Smooth muscle cell (in vitro differentiated cells): ENCODE measurements around the gene ZP2. TPM values are rescaled to one million over a fixed set of nuclear protein-coding genes. Genes with fewer than 3 reads are reported as not detected.
"Not testable (repeated sequence)": the region's sequence is repeated elsewhere in the genome, so short reads cannot be mapped to it uniquely, and the experiment has no call there.

Source experiments
- DNase-seq: peaks from one replicate; lab custom pipeline; 2025; ENCODE audit not compliant: unreplicated experiment; lab: John Stamatoyannopoulos, UW
- H2AFZ ChIP-seq: fragments of 200-600 bp; sonication (generic); 2 replicates; pipeline ENCODE4 v1.6.0; 2016; ENCODE audit warnings: antibody characterized with exemption, low read depth, mild to moderate bottlenecking
- H3F3A ChIP-seq: fragments of 200-600 bp; sonication (generic); 2 replicates; pipeline ENCODE4 v1.6.0; 2017; ENCODE audit warnings: antibody characterized with exemption, low read depth
- H3K27ac ChIP-seq: fragments of 200-600 bp; sonication (generic); 2 replicates; pipeline ENCODE4 v1.5.1; 2016; ENCODE audit warnings: low read depth, mild to moderate bottlenecking
- H3K27me3 ChIP-seq: fragments of 200-600 bp; sonication (generic); 2 replicates; pipeline ENCODE4 v1.6.1; 2016; ENCODE audit warnings: low read depth, mild to moderate bottlenecking
- H3K36me3 ChIP-seq: fragments of 200-600 bp; sonication (generic); 2 replicates; pipeline ENCODE4 v1.5.1; 2016; ENCODE audit warnings: low read depth
- H3K4me1 ChIP-seq: fragments of 200-600 bp; sonication (generic); 2 replicates; pipeline ENCODE4 v1.5.1; 2016; ENCODE audit warnings: low read depth
- H3K4me2 ChIP-seq: fragments of 200-600 bp; sonication (generic); 2 replicates; pipeline ENCODE4 v1.6.0; 2016; ENCODE audit warnings: mild to moderate bottlenecking
- H3K4me3 ChIP-seq: fragments of 200-600 bp; sonication (generic); 2 replicates; pipeline ENCODE4 v1.5.1; 2016; ENCODE audit warnings: mild to moderate bottlenecking
- H3K79me2 ChIP-seq: fragments of 200-600 bp; sonication (generic); 2 replicates; pipeline ENCODE4 v1.6.0; 2016; ENCODE audit warnings: low read depth, mild to moderate bottlenecking
- H3K9ac ChIP-seq: fragments of 200-600 bp; sonication (generic); 2 replicates; pipeline ENCODE4 v1.6.0; 2016; ENCODE audit warnings: low read depth
- H3K9me3 ChIP-seq: fragments of 200-600 bp; sonication (generic); replicated peaks from 2 replicates; pipeline ENCODE4 v1.5.1; 2016; ENCODE audit warnings: low read depth
- H4K20me1 ChIP-seq: fragments of 200-600 bp; sonication (generic); 2 replicates; pipeline ENCODE4 v1.6.0; 2016; ENCODE audit warnings: low read depth
- CTCF ChIP-seq: fragments of 200-600 bp; sonication (generic); IDR thresholded peaks from 2 replicates; pipeline ENCODE4 v1.5.1; 2017; ENCODE audit warnings: borderline replicate concordance, mild to moderate bottlenecking, antibody characterized with exemption; ENCODE audit not compliant: insufficient read depth, poor library complexity, severe bottlenecking
- WGBS: methylation state at CpG from one replicate; pipeline ENCODE4 v1.1.7; 2016; ENCODE audit warnings: low lambda C conversion rate; 5-methylcytosine and 5-hydroxymethylcytosine counted together
- polyA plus RNA-seq: library from polyadenylated mRNA; unstranded; fragments of >200 nt; fragmentation: Nextera tagmentation; extraction: Ambion mirVana; gene quantifications from 2 replicates; pipeline ENCODE4 v1.2.1, GENCODE V29; 2016
- total RNA-seq: library from RNA; depleted of rRNA; stranded (reverse); fragments of >200 nt; gene quantifications from 2 replicates; pipeline ENCODE4 v1.2.3, GENCODE V29; 2014

ZP2 gene
- total and polyA plus RNA-seq, 2 experiments from 2014 or later = not detected

- H2AFZ ChIP-seq = peak within 1 kb of the TSS; percentile 83
- peaks cover 3% of the 10 kb centered on the region for H4K20me1 ChIP-seq
- no peaks in the 10 kb centered on the region for H3K79me2 ChIP-seq
- H3K27me3 ChIP-seq = no peaks in the 10 kb centered on the region
- TF ChIP-seq CTCF = no peak
- no peaks in the 10 kb centered on the region for H3F3A ChIP-seq
- no peak within 1 kb of the TSS for H3K27ac ChIP-seq
- peak within 1 kb of the TSS; percentile 4 for H3K9ac ChIP-seq
- peak within 1 kb of the TSS; percentile 94 for H3K4me2 ChIP-seq
- H3K36me3 ChIP-seq = no peaks in the 10 kb centered on the region
- H3K9me3 ChIP-seq = no peaks in the 10 kb centered on the region
- 3% methylated on average over 55 of the region's 59 CpGs for WGBS
- peaks cover 4% of the 10 kb centered on the region for H3K4me1 ChIP-seq
- H3K4me3 ChIP-seq = peak within 1 kb of the TSS; percentile 75
- peak; percentile 46 for DNase-seq
Observed at GRCh38 chr16:21158208-21159110, 52.9 kb downstream of the ZP2 start, which contains the start of gene LDAF1. Gene LDAF1 (plus strand): TSS chr16:21158674. CDS start chr16:21161183, 2,509 bp downstream.

- Histone ChIP-seq H3K79me2 (no peaks in the 10 kb centered on the region), H4K20me1 (peaks cover 3% of the 10 kb centered on the region), H3K27me3 (no peaks in the 10 kb centered on the region), H3K9me3 (no peaks in the 10 kb centered on the region), H3K36me3 (no peaks in the 10 kb centered on the region), H3F3A (no peaks in the 10 kb centered on the region), H3K9ac (no peak overlapping the region), H3K4me2 (peak overlapping the region; percentile 94), H3K4me1 (peaks cover 4% of the 10 kb centered on the region), H3K4me3 (no peak overlapping the region), H2AFZ (no peak overlapping the region), H3K27ac (no peak overlapping the region)
- 81% methylated on average over 5 of the region's 5 CpGs for WGBS
- no peak for TF ChIP-seq CTCF
- no peak for DNase-seq
Observed at GRCh38 chr16:21157632-21158031, 53.7 kb downstream of the ZP2 start.

- no peaks in the 10 kb centered on the region for H3K27me3 ChIP-seq
- no peak overlapping the region for H3K9ac ChIP-seq
- no peak overlapping the region for H3K4me3 ChIP-seq
- no peak overlapping the region for H3K4me2 ChIP-seq
- no peak for DNase-seq
- no peak overlapping the region for H2AFZ ChIP-seq
- peak; percentile 69 for TF ChIP-seq CTCF
- peaks cover 3% of the 10 kb centered on the region for H4K20me1 ChIP-seq
- H3K27ac ChIP-seq = no peak overlapping the region
- no peaks in the 10 kb centered on the region for H3K79me2 ChIP-seq
- H3K4me1 ChIP-seq = peaks cover 4% of the 10 kb centered on the region
- 64% methylated on average over 6 of the region's 6 CpGs for WGBS
- H3K9me3 ChIP-seq = no peaks in the 10 kb centered on the region
- H3F3A ChIP-seq = no peaks in the 10 kb centered on the region
- no peaks in the 10 kb centered on the region for H3K36me3 ChIP-seq
Observed at GRCh38 chr16:21156767-21157467, 54.5 kb downstream of the ZP2 start.

- H3K4me2 ChIP-seq, H3K9ac ChIP-seq, H3K27me3 ChIP-seq, H3K27ac ChIP-seq, H2AFZ ChIP-seq, H3F3A ChIP-seq, DNase-seq, H4K20me1 ChIP-seq, H3K9me3 ChIP-seq, H3K79me2 ChIP-seq, H3K4me1 ChIP-seq, H3K4me3 ChIP-seq, H3K36me3 ChIP-seq: not testable (repeated sequence)
- 85% methylated on average over 1 of the region's 1 CpG for WGBS
Observed at GRCh38 chr16:21156011-21156410, 55.4 kb downstream of the ZP2 start.

GRCh38 chr16:21153124-21153729 lies 58.1 kb downstream of the ZP2 start:
- not testable (repeated sequence) for H3K4me1 ChIP-seq, H3K79me2 ChIP-seq, DNase-seq, H3K27ac ChIP-seq, H3K9ac ChIP-seq, H2AFZ ChIP-seq, H3K4me2 ChIP-seq, H4K20me1 ChIP-seq, H3K9me3 ChIP-seq, H3K4me3 ChIP-seq, H3F3A ChIP-seq, H3K27me3 ChIP-seq, H3K36me3 ChIP-seq
- WGBS = 96% methylated on average over 11 of the region's 11 CpGs
